HepG2 (cell line): ENCODE results near the gene FAM163B. TPM values are rescaled to one million over a fixed set of nuclear protein-coding genes. Genes with fewer than 3 reads are reported as not detected.

Experiments
- CREB1 ChIP-seq, 2 experiments: fragments of 450-650 bp in 1 of 2; IDR thresholded peaks; 2 replicates each; pipeline ENCODE4 v1.6.1; 2016 to 2017; ENCODE audit warnings: control low read depth in 1 of 2, mild to moderate bottlenecking in 1 of 2, missing compliant biosample characterization in 1 of 2, missing genetic modification characterization in 1 of 2
- ELF3 ChIP-seq: IDR thresholded peaks from 2 replicates; pipeline ENCODE4 v1.6.1; 2016; ENCODE audit warnings: missing genetic modification reagents, missing compliant biosample characterization
- JDP2 ChIP-seq: sonication (generic); formaldehyde crosslinking; IDR thresholded peaks from 2 replicates; pipeline ENCODE4 v1.8.1; 2022; ENCODE audit warnings: missing genetic modification reagents, borderline replicate concordance
- RAD21 ChIP-seq: fragments of 450-650 bp; formaldehyde crosslinking; IDR thresholded peaks from 2 replicates; pipeline ENCODE4 v1.5.0; 2020; ENCODE audit warnings: mild to moderate bottlenecking
- SP4 ChIP-seq: sonication (generic); formaldehyde crosslinking; IDR thresholded peaks from 2 replicates; pipeline ENCODE4 v1.8.1; 2023; ENCODE audit warnings: mild to moderate bottlenecking, missing genetic modification reagents
- SRSF1 ChIP-seq: fragments of 200-400 bp; formaldehyde crosslinking; optimal IDR thresholded peaks from 2 replicates; pipeline ENCODE3; 2017; ENCODE audit warnings: mild to moderate bottlenecking, low read depth, low read length, moderate library complexity
- ZNF264 ChIP-seq: sonication (generic); formaldehyde crosslinking; IDR thresholded peaks from 2 replicates; pipeline ENCODE4 v1.4.0; 2020; ENCODE audit warnings: missing genetic modification reagents
- ZNF501 ChIP-seq: sonication (generic); formaldehyde crosslinking; IDR thresholded peaks from 2 replicates; pipeline ENCODE4 v1.5.1; 2020; ENCODE audit warnings: mild to moderate bottlenecking, moderate library complexity, missing genetic modification reagents
- ZNF589 ChIP-seq: sonication (generic); formaldehyde crosslinking; conservative IDR thresholded peaks from 2 replicates; pipeline ENCODE4 v1.8.0; 2022; ENCODE audit warnings: mild to moderate bottlenecking, moderate library complexity, missing genetic modification reagents
- ZNF83 ChIP-seq: sonication (generic); formaldehyde crosslinking; IDR thresholded peaks from 2 replicates; pipeline ENCODE4 v1.4.0; 2020; ENCODE audit warnings: missing genetic modification reagents, mild to moderate bottlenecking, borderline replicate concordance
- polyA plus RNA-seq, 8 experiments: library from polyadenylated mRNA; depleted of rRNA in 3 of 8; stranded (reverse) in 7 of 8; unstranded in 1 of 8; fragments of >200 nt; fragmentation: Illumina TruSeq in 4 of 8; extraction: Trizol in 4 of 8; gene quantifications; 2 replicates each; pipeline versions ENCODE4 v1.2.1 to v1.2.3, GENCODE V29; 2011 to 2016; ENCODE audit warnings: low read depth in 4 of 8, missing spikeins in 1 of 8, mixed read lengths in 1 of 8; ENCODE audit not compliant: insufficient read depth in 1 of 8
- total RNA-seq, 5 experiments: library from RNA; depleted of rRNA; stranded (reverse); fragments of >200 nt; fragmentation: Illumina TruSeq; extraction: Trizol; gene quantifications; 2 replicates each; pipeline ENCODE4 v1.2.3, GENCODE V29; 2016; ENCODE audit warnings: low read depth in 1 of 5
- TF ChIP-seq, protein P1 (sequence below): sonication (generic); formaldehyde crosslinking; IDR thresholded peaks from 2 replicates; pipeline ENCODE4 v1.5.0; 2020; ENCODE audit warnings: mild to moderate bottlenecking, missing genetic modification reagents, borderline replicate concordance
- TF ChIP-seq, protein P2 (sequence below): sonication (generic); formaldehyde crosslinking; IDR thresholded peaks from 2 replicates; pipeline ENCODE4 v1.5.0; 2020; ENCODE audit warnings: mild to moderate bottlenecking, missing genetic modification reagents, moderate library complexity
- TF ChIP-seq, protein P3 (sequence below): sonication (generic); formaldehyde crosslinking; IDR thresholded peaks from 2 replicates; pipeline ENCODE4 v1.4.0; 2020; ENCODE audit warnings: missing genetic modification reagents
- TF ChIP-seq, protein P4 (sequence below): sonication (generic); formaldehyde crosslinking; IDR thresholded peaks from 2 replicates; pipeline ENCODE4 v1.4.0; 2020; ENCODE audit warnings: mild to moderate bottlenecking, missing genetic modification reagents, borderline replicate concordance
- TF ChIP-seq, protein P5 (sequence below): sonication (generic); formaldehyde crosslinking; IDR thresholded peaks from 2 replicates; pipeline ENCODE4 v1.4.0; 2020; ENCODE audit warnings: mild to moderate bottlenecking, missing genetic modification reagents

FAM163B gene
- total and polyA plus RNA-seq, 2 of the 13 experiments (the other 11 are each of a cell fraction or from before 2014, with no cell fraction given), result not detected

DNA sequence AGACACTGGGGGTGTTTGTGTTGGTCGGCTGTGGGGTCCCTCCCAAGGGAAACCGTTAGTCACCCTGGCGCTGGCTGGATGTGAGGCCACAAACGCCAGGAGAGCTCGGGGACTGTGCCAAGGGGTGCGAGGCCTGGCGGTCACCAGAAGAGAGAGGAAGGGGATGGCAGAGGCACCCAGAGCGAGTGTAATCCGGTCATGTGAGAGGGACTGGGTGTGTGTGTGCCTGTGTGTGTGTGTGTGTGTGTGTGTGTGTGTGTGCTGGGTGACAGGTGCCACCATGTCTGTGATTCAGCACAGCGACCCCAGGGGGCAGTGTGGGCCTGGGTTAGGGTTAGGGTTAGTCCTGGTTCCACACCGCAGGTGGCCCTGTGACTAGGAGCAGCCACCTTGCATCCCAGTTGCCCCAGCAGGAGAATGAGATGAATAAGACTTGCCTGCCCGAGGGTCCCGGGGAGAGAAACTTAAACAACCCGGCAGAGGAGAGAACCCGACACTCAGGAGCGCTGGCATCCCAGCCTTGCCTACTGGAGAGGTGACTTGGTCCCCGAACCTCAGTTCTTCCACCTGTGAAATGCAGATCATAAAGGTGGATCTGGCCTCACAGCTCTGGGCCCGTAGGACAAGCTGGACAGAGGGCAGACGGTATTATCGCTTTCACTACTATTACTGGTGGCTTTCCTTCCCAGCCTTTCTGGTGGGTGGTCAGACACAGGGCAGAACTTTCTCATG lies 76.1 kb downstream of the FAM163B start (continued):
- TF ChIP-seq, protein P1, sequence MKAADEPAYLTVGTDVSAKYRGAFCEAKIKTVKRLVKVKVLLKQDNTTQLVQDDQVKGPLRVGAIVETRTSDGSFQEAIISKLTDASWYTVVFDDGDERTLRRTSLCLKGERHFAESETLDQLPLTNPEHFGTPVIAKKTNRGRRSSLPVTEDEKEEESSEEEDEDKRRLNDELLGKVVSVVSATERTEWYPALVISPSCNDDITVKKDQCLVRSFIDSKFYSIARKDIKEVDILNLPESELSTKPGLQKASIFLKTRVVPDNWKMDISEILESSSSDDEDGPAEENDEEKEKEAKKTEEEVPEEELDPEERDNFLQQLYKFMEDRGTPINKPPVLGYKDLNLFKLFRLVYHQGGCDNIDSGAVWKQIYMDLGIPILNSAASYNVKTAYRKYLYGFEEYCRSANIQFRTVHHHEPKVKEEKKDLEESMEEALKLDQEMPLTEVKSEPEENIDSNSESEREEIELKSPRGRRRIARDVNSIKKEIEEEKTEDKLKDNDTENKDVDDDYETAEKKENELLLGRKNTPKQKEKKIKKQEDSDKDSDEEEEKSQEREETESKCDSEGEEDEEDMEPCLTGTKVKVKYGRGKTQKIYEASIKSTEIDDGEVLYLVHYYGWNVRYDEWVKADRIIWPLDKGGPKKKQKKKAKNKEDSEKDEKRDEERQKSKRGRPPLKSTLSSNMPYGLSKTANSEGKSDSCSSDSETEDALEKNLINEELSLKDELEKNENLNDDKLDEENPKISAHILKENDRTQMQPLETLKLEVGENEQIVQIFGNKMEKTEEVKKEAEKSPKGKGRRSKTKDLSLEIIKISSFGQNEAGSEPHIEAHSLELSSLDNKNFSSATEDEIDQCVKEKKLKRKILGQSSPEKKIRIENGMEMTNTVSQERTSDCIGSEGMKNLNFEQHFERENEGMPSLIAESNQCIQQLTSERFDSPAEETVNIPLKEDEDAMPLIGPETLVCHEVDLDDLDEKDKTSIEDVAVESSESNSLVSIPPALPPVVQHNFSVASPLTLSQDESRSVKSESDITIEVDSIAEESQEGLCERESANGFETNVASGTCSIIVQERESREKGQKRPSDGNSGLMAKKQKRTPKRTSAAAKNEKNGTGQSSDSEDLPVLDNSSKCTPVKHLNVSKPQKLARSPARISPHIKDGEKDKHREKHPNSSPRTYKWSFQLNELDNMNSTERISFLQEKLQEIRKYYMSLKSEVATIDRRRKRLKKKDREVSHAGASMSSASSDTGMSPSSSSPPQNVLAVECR (CRISPR knock-in tag), result peak; percentile 37; the same call in 1 of the 2 replicates
- TF ChIP-seq CREB1 (IDR thresholded peaks at IDR 0.05) (peak; percentile 4; the same call in 1 of the 2 replicates), CREB1 (CRISPR knock-in tag; IDR thresholded peaks at IDR 0.05) (no peak), SP4 (0 out of 2 replicates have a peak, but pooled peaks have one; percentile 4), ZNF589 (0 out of 2 replicates have a peak, but pooled peaks have one; percentile 24), ELF3 (no peak), RAD21 (peak; percentile 78), ZNF264 (no peak), ZNF83 (no peak), ZNF501 (CRISPR knock-in tag) (0 out of 2 replicates have a peak, but pooled peaks have one; percentile 23), JDP2 (no peak; the same call in 1 of the 2 replicates), SRSF1 (no peak)
- TF ChIP-seq, protein P2, sequence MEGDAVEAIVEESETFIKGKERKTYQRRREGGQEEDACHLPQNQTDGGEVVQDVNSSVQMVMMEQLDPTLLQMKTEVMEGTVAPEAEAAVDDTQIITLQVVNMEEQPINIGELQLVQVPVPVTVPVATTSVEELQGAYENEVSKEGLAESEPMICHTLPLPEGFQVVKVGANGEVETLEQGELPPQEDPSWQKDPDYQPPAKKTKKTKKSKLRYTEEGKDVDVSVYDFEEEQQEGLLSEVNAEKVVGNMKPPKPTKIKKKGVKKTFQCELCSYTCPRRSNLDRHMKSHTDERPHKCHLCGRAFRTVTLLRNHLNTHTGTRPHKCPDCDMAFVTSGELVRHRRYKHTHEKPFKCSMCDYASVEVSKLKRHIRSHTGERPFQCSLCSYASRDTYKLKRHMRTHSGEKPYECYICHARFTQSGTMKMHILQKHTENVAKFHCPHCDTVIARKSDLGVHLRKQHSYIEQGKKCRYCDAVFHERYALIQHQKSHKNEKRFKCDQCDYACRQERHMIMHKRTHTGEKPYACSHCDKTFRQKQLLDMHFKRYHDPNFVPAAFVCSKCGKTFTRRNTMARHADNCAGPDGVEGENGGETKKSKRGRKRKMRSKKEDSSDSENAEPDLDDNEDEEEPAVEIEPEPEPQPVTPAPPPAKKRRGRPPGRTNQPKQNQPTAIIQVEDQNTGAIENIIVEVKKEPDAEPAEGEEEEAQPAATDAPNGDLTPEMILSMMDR, result peak; percentile 95
- TF ChIP-seq, protein P3, sequence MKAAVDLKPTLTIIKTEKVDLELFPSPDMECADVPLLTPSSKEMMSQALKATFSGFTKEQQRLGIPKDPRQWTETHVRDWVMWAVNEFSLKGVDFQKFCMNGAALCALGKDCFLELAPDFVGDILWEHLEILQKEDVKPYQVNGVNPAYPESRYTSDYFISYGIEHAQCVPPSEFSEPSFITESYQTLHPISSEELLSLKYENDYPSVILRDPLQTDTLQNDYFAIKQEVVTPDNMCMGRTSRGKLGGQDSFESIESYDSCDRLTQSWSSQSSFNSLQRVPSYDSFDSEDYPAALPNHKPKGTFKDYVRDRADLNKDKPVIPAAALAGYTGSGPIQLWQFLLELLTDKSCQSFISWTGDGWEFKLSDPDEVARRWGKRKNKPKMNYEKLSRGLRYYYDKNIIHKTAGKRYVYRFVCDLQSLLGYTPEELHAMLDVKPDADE, result no peak
- TF ChIP-seq, protein P4, sequence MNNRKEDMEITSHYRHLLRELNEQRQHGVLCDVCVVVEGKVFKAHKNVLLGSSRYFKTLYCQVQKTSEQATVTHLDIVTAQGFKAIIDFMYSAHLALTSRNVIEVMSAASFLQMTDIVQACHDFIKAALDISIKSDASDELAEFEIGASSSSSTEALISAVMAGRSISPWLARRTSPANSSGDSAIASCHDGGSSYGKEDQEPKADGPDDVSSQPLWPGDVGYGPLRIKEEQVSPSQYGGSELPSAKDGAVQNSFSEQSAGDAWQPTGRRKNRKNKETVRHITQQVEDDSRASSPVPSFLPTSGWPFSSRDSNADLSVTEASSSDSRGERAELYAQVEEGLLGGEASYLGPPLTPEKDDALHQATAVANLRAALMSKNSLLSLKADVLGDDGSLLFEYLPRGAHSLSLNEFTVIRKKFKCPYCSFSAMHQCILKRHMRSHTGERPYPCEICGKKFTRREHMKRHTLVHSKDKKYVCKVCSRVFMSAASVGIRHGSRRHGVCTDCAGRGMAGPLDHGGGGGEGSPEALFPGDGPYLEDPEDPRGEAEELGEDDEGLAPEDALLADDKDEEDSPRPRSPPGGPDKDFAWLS (CRISPR knock-in tag), result no peak
- TF ChIP-seq, protein P5, sequence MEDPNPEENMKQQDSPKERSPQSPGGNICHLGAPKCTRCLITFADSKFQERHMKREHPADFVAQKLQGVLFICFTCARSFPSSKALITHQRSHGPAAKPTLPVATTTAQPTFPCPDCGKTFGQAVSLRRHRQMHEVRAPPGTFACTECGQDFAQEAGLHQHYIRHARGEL, result no peak
